GM12875 (cell line): Measurements from ENCODE around the gene HMCN1.
"Not testable (repeated sequence)": the region's sequence is repeated elsewhere in the genome, so short reads cannot be mapped to it uniquely, and the experiment has no call there.

ENCODE experiments used
- H3K4me3 ChIP-seq: one replicate; pipeline ENCODE4 v1.5.1; 2011; ENCODE audit warnings: low read depth, low read length, control low read depth
- TF ChIP-seq, protein P1 (sequence below): IDR thresholded peaks from 2 replicates; pipeline ENCODE4 v1.5.1; 2011; ENCODE audit warnings: low read depth, mild to moderate bottlenecking, control low read depth, inconsistent platforms, low read length, moderate library complexity, borderline replicate concordance; ENCODE audit not compliant: insufficient read depth

HMCN1 gene

GRCh38 chr1:185871627-185872150 lies 137.5 kb downstream of the HMCN1 start:
- TF ChIP-seq, protein P1, sequence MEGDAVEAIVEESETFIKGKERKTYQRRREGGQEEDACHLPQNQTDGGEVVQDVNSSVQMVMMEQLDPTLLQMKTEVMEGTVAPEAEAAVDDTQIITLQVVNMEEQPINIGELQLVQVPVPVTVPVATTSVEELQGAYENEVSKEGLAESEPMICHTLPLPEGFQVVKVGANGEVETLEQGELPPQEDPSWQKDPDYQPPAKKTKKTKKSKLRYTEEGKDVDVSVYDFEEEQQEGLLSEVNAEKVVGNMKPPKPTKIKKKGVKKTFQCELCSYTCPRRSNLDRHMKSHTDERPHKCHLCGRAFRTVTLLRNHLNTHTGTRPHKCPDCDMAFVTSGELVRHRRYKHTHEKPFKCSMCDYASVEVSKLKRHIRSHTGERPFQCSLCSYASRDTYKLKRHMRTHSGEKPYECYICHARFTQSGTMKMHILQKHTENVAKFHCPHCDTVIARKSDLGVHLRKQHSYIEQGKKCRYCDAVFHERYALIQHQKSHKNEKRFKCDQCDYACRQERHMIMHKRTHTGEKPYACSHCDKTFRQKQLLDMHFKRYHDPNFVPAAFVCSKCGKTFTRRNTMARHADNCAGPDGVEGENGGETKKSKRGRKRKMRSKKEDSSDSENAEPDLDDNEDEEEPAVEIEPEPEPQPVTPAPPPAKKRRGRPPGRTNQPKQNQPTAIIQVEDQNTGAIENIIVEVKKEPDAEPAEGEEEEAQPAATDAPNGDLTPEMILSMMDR: no peak

GRCh38 chr1:185874246-185874645 lies 140.1 kb downstream of the HMCN1 start:
- H3K4me3 ChIP-seq: no peak overlapping the region
- TF ChIP-seq, protein P1: no peak

More at GRCh38 chr1:185871627-185872150, 137.5 kb downstream of the HMCN1 start:
- H3K4me3 ChIP-seq: no peak overlapping the region

DNA sequence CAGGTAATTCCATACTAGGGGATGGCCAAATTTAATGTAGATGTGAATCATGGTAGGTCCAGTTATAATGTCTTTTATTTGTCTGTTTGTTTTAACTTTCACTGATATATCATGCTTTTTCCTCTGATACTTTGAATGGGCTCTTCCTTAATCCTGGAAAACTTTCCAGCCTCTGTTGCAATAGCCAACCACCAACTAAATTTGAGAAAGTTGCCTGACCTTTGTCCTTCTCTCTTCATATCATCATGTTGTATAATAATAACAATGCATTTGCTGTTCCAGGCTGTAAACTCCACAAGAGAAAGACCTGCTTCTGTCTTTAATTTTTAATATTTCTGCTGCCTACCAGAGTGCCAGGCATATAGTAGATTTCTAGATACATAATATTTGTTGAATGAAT lies 146.1 kb downstream of the HMCN1 start:
- TF ChIP-seq, protein P1: no peak
- no peak overlapping the region for H3K4me3 ChIP-seq

- TF ChIP-seq, protein P1: no peak
- H3K4me3 ChIP-seq: no peak overlapping the region
These were observed 146.7 kb downstream of the HMCN1 start for GRCh38 chr1:185880779-185881333.

GRCh38 chr1:185886046-185886445 lies 151.9 kb downstream of the HMCN1 start:
- TF ChIP-seq, protein P1: no peak
- H3K4me3 ChIP-seq: no peak overlapping the region

- H3K4me3 ChIP-seq: no peak overlapping the region
- TF ChIP-seq, protein P1: no peak
These were observed 152.5 kb downstream of the HMCN1 start for GRCh38 chr1:185886671-185887070.

DNA sequence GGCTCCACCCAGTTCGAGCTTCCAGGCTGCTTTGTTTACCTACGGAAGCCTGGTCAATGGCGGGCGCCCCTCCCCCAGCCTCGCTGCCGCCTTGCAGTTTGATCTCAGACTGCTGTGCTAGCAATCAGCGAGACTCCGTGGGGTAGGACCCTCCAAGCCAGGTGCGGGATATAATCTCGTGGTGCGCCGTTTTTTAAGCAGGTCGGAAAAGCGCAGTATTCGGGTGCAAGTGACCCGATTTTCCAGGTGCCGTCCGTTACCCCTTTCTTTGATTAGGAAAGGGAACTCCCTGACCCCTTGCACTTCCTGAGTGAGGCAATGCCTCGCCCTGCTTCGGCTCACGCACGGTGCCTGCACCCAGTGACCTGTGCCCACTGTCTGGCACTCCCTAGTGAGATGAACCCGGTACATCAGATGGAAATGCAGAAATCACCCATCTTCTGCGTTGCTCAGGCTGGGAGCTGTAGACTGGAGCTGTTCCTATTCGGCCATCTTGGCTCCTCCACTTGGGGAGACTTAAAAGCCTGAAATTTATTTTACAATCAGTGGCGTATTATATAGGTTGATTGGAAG lies 158.7 kb downstream of the HMCN1 start:
- H3K4me3 ChIP-seq: not testable (repeated sequence)
